ENCODE results near the gene SERTAD1.
A peak's percentile ranks its signal among the peaks of the same experiment; 100 is the strongest.
"Not testable (repeated sequence)": the region's sequence is repeated elsewhere in the genome, so short reads cannot be mapped to it uniquely, and the experiment has no call there.

The SERTAD1 gene

DNA sequence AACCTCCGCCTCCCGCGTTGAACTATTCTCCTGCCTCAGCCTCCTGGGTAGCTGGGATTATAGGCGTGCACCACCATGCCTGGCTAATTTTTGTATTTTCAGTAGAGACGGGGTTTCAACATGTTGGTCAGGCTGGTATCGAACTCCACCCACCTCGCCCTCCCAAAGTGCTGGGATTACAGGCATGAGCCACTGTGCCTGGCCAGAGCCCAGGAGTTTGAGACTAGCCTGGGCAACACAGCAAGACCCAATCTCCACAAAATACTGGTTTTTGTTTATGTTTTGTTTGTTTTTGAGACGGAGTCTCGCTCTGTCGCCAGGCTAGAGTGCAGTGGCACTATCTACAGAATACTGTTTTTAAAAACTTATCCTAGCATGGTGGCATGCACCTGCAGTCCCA lies 4.5 kb upstream of the SERTAD1 start:
- not testable (repeated sequence) for H3K27ac ChIP-seq (ENCODE audit: low read length); H3K4me1 ChIP-seq (ENCODE audit: control insufficient read depth, low read depth, low read length); H3K36me3 ChIP-seq (ENCODE audit: control insufficient read depth, low read depth, low read length); H3K9me3 ChIP-seq (ENCODE audit: control insufficient read depth, low read depth, low read length); H3K4me3 ChIP-seq (ENCODE audit: low read length); H3K9ac ChIP-seq (ENCODE audit: low read length); H3K27me3 ChIP-seq (ENCODE audit: control insufficient read depth, insufficient read depth, low read length)

DNA sequence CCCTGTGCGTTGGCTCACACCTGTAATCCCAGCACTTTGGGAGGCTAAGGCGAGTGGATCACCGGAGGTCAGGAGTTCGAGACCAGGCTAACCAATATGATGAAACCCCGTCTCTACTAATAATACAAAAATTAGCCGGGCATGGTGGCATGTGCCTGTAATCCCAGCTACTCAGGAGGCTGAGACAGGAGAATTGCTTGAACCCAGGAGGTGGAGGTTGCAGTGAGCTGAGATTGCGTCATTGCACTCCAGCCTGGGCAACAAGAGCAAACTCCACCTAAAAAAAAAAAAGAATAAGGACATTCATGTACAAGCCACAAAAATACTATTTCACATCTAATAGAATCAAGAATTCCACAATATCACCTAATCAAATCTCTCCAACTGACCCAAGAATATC lies 2.4 kb upstream of the SERTAD1 start:
- not testable (repeated sequence) for H3K4me1 ChIP-seq (ENCODE audit: control insufficient read depth, low read depth, low read length); H3K27ac ChIP-seq (ENCODE audit: low read length); H3K9ac ChIP-seq (ENCODE audit: low read length); H3K9me3 ChIP-seq (ENCODE audit: control insufficient read depth, low read depth, low read length); H3K27me3 ChIP-seq (ENCODE audit: control insufficient read depth, insufficient read depth, low read length); H3K4me3 ChIP-seq (ENCODE audit: low read length); H3K36me3 ChIP-seq (ENCODE audit: control insufficient read depth, low read depth, low read length)

DNA sequence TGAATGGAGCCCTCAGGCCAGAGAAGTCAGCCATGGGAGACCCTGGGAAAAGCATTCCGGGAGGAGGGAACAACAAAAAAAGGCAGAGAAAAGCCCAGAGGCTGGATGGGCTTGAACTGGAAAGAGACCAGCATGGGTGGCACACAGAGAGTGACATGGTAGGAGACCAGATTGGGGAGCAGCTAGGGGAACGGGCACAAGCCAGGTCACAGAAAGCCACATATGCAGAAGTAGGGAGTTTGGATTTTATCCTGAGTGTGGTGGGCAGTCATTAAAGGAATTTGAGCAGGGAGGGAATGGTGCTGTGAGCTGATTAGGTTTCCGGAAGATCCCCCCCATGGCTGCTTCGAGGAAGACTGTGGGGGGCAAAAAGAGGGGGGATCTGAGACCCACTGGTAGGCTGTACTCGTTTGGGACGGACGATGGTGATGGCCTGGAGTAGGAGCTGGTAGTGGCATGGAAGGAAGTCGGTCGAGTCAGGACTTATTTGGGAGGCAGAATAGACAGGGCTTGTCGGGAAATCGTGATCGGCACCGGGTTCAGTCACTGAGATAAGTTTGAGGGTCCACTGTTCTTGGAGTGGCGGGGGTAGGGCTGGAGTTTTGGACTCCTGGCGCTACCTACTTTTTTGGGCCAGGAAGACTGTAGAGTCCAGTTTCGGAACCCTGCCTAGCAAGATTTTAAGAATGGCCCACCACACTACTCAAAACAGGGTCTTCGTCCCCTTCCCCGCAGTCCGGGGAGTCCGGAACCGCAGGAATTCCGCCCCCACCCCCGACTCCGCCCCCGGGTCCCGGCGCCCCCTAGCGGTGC lies 949 bp downstream of the SERTAD1 start:
- H3K4me1 ChIP-seq (ENCODE audit: control insufficient read depth, low read depth, low read length): peaks cover 6% of the 10 kb centered on the region
- no peaks in the 10 kb centered on the region for H3K36me3 ChIP-seq (ENCODE audit: control insufficient read depth, low read depth, low read length)
- no peaks in the 10 kb centered on the region for H3K27me3 ChIP-seq (ENCODE audit: control insufficient read depth, insufficient read depth, low read length)
- peak overlapping the region; percentile 62 for H3K9ac ChIP-seq (ENCODE audit: low read length)
- H3K9me3 ChIP-seq (ENCODE audit: control insufficient read depth, low read depth, low read length): no peaks in the 10 kb centered on the region
- peak overlapping the region; percentile 80 for H3K4me3 ChIP-seq (ENCODE audit: low read length)
- peak overlapping the region; percentile 43 for H3K27ac ChIP-seq (ENCODE audit: low read length)

DNA sequence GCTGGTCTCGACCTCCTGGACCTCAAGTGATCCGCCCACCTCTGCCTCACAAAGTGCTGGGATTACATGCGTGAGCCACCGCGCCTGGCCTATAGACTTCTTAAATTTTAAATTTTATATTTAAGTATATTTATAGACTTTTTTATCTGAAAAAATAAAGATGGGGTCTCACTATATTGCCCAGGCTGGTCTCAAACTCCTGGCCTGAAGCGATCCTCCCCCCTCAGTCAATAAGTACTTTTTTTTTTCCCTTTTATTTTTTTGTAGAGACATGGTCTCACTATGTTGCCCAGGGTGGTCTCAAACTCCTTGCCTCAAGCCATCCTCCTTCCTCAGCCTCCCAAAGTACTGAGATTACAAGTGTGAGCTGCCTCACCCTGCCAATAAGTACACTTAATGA lies 1.9 kb downstream of the SERTAD1 start:
- H3K4me1 ChIP-seq (ENCODE audit: control insufficient read depth, low read depth, low read length): peaks cover 6% of the 10 kb centered on the region
- H3K9me3 ChIP-seq (ENCODE audit: control insufficient read depth, low read depth, low read length): no peaks in the 10 kb centered on the region
- H3K27ac ChIP-seq (ENCODE audit: low read length): no peak overlapping the region
- no peak overlapping the region for H3K9ac ChIP-seq (ENCODE audit: low read length)
- H3K4me3 ChIP-seq (ENCODE audit: low read length): peak overlapping the region; percentile 80
- H3K27me3 ChIP-seq (ENCODE audit: control insufficient read depth, insufficient read depth, low read length): no peaks in the 10 kb centered on the region
- H3K36me3 ChIP-seq (ENCODE audit: control insufficient read depth, low read depth, low read length): no peaks in the 10 kb centered on the region

DNA sequence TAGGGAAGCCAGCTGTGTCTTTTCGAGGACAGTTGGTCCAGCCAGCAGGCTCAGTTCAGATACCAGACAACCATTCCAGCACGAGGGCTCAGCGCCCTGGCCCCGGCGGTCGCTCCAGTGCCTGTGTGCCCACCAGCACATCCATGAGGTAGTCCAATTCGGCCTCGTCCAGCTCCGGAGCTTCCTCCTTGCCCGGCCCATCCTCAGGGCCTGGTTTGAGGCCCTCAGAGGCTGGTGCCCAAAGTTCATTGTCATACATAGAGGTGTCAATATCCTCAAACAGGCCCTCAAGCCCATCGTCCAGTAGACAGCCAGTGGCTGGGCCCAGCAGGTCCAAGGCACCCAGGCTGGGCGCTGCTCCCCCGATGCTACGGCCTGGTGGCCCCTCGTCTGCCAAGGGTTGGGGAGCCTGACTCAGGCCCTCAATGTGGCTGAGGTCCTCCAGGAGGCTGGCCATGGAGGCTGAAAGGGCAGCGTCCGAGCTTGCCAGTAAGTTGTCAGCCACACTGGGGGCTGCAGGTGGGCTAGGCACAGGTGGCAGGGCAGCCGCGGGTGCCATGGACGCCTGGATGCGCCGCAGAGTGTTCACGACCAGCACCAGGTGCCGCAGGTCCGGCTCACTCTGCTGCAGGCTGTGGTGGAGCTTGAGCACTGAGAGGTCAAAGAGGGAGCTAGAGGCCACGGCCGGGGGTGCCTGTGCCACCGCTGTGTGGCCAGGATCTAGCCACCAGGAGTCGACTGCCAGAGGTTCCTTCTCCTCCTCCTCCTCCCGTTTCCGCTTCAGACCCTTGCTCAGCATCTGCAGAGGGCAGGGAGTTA lies 2.8 kb downstream of the SERTAD1 start:
- Histone ChIP-seq H3K36me3 (ENCODE audit: control insufficient read depth, low read depth, low read length) (no peaks in the 10 kb centered on the region), H3K4me1 (ENCODE audit: control insufficient read depth, low read depth, low read length) (peaks cover 6% of the 10 kb centered on the region), H3K9ac (ENCODE audit: low read length) (no peak overlapping the region), H3K9me3 (ENCODE audit: control insufficient read depth, low read depth, low read length) (no peaks in the 10 kb centered on the region), H3K4me3 (ENCODE audit: low read length) (no peak overlapping the region), H3K27me3 (ENCODE audit: control insufficient read depth, insufficient read depth, low read length) (no peaks in the 10 kb centered on the region), H3K27ac (ENCODE audit: low read length) (no peak overlapping the region)

DNA sequence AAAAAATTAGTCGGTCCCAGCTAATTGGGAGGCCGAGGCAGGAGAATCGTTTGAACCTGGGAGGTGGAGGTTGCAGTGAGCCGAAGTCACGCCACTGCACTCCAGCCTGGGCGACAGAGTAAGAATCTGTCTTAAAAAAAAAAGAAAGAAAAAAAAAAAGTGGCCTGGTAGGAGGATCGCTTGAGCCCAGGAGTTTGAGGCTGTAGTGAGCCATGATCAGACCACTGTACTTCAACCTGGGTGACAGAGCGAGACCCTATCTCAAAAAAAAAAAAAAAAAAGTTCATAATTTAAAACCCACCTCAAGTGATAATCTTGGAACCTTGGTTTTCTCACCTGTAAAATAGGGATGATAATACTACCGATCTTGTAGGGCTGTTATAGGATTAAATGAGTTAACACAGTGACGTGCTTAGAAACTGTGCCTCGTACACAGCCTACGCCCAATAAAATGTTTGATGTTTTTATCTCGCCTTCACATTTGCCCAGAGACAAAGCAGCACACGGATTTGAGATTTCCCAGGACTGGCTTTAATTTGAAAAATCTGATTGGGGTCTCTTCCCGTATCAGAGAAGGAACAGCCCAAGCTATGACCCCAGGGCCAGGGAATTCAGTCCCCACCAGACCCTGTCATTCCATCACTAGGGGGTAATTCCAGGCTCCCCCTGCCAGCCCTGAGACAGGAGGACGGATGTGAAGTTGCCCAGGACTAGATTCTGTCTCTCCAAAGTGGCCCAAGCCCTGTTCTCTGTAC lies 3.6 kb downstream of the SERTAD1 start:
- H3K9ac ChIP-seq (ENCODE audit: low read length): no peak overlapping the region
- H3K9me3 ChIP-seq (ENCODE audit: control insufficient read depth, low read depth, low read length): no peaks in the 10 kb centered on the region
- peaks cover 6% of the 10 kb centered on the region for H3K4me1 ChIP-seq (ENCODE audit: control insufficient read depth, low read depth, low read length)
- no peak overlapping the region for H3K27ac ChIP-seq (ENCODE audit: low read length)
- H3K36me3 ChIP-seq (ENCODE audit: control insufficient read depth, low read depth, low read length): no peaks in the 10 kb centered on the region
- no peak overlapping the region for H3K4me3 ChIP-seq (ENCODE audit: low read length)
- no peaks in the 10 kb centered on the region for H3K27me3 ChIP-seq (ENCODE audit: control insufficient read depth, insufficient read depth, low read length)

DNA sequence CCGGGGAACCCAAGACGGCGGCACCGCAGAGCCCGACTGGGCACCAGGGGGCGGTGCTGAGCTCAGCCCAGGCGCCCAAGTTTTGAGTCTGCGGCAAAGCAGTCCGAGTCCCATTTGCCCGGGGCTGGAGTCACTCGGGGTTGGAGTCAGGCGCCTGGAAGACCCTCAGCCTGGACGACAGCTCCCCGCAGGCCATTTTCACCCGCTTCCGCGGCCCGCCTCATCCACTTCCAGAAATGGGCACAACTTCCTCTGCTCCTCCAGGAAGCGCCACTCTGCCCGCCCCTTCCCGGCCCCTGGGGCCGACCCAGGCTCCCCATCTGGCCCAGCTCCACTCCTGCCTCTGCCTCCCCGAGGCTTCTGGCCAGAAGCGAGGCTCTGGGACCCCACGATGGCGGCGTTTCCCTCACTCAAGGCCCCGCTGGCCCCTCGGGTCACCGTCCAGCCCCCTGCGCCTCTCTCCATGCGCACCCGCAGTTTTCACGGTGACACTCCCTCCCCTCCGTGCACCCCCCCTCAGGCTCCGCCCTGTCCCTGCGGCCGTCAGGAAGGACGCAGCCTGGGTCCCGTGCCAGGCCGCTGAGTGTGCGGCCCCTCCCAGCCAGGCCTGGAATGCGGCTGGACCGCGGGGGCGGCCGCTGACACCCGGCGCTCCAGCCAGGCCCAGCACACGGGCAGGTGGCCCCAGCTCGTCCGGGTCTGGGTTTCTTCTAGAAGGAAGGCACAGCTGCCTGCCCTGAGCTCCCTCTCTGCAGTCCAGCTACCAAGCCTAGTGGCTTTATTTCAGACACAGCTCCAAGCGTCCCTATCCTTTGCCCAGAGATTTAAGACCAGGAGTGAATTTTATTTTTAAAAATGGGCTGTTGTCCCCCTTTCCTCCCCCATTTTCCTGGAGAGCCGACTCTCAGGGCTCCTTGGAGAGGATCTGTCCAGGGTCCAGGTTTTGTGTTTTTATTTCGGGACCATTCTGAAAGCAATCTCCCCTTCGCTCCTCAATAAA lies 4.7 kb downstream of the SERTAD1 start:
- no peaks in the 10 kb centered on the region for H3K9me3 ChIP-seq (ENCODE audit: control insufficient read depth, low read depth, low read length)
- peak overlapping the region; percentile 60 for H3K9ac ChIP-seq (ENCODE audit: low read length)
- H3K27ac ChIP-seq (ENCODE audit: low read length): peak overlapping the region; percentile 63
- peak overlapping the region; percentile 71 for H3K4me3 ChIP-seq (ENCODE audit: low read length)
- H3K27me3 ChIP-seq (ENCODE audit: control insufficient read depth, insufficient read depth, low read length): no peaks in the 10 kb centered on the region
- H3K36me3 ChIP-seq (ENCODE audit: control insufficient read depth, low read depth, low read length): no peaks in the 10 kb centered on the region
- peaks cover 6% of the 10 kb centered on the region for H3K4me1 ChIP-seq (ENCODE audit: control insufficient read depth, low read depth, low read length)

DNA sequence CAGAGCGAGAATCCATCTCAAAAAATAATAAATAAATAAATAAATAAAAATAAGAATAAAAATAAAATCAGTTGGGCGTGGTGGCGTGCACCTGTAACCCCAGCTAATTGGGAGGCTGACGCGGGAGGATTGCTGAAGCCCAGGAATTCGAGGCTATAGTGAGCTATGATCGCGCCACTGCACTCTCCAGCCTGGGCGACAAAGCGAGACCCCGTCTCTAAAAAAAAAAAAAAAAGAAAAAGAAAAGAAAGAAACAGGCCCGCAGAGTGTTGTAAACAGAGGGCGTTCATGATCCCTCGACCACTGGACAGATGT lies 5.4 kb downstream of the SERTAD1 start:
- Histone ChIP-seq H3K27ac (ENCODE audit: low read length) (no peak overlapping the region), H3K9me3 (ENCODE audit: control insufficient read depth, low read depth, low read length) (no peaks in the 10 kb centered on the region), H3K4me3 (ENCODE audit: low read length) (peak overlapping the region; percentile 71), H3K4me1 (ENCODE audit: control insufficient read depth, low read depth, low read length) (peaks cover 6% of the 10 kb centered on the region), H3K27me3 (ENCODE audit: control insufficient read depth, insufficient read depth, low read length) (no peaks in the 10 kb centered on the region), H3K36me3 (ENCODE audit: control insufficient read depth, low read depth, low read length) (no peaks in the 10 kb centered on the region), H3K9ac (ENCODE audit: low read length) (no peak overlapping the region)

DNA sequence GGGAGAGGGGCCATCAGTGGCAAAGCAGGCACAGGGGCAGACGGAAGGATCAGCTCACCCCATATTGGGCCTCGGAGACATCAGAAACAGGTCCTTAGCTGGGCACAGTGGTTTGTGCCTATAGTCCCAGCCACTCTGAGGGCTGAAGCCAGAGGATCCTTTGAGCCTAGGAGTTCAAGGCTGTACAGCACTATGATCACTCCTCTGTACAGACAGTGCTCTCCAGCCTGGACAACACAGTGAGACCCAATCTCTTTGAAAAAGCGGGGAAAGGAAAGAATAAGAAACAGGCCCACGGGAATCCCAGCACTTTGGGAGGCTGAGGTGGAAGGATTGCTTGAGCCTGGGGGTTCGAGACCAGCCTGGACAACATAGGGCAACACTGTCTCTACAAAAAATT lies 6.0 kb downstream of the SERTAD1 start:
- Histone ChIP-seq H3K9me3 (ENCODE audit: control insufficient read depth, low read depth, low read length) (no peaks in the 10 kb centered on the region), H3K4me3 (ENCODE audit: low read length) (no peak overlapping the region), H3K4me1 (ENCODE audit: control insufficient read depth, low read depth, low read length) (peaks cover 6% of the 10 kb centered on the region), H3K27me3 (ENCODE audit: control insufficient read depth, insufficient read depth, low read length) (no peaks in the 10 kb centered on the region), H3K27ac (ENCODE audit: low read length) (no peak overlapping the region), H3K36me3 (ENCODE audit: control insufficient read depth, low read depth, low read length) (no peaks in the 10 kb centered on the region), H3K9ac (ENCODE audit: low read length) (no peak overlapping the region)

DNA sequence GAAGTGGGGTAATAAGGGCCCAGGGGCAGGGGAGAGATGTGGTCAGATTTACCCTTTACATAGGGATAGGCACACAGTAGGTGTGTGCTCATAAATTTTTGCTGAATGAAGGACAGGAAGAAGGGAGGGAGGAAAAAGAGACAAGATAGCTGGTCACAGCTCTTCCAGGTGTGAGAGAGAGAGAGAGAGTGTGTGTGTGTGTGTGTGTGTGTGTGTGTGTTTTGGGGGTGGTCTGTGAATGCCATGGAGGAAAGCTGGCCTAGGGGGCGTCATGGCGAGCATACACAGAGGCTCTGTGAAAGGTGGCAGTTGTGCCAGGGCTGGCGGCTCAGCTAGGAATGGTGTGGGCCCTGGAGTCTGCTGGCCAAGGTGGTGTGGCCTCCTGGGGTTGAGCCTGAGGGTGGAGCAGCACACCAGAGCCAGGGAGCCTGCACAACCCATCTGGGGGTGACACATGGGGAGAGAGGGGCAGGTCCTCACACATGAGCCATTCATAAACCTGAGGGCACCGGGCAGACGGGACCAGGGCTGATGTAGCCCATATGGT lies 6.7 kb downstream of the SERTAD1 start:
- Histone ChIP-seq H3K27me3 (ENCODE audit: control insufficient read depth, insufficient read depth, low read length) (no peaks in the 10 kb centered on the region), H3K27ac (ENCODE audit: low read length) (no peak overlapping the region), H3K36me3 (ENCODE audit: control insufficient read depth, low read depth, low read length) (no peaks in the 10 kb centered on the region), H3K9ac (ENCODE audit: low read length) (no peak overlapping the region), H3K4me3 (ENCODE audit: low read length) (no peak overlapping the region), H3K9me3 (ENCODE audit: control insufficient read depth, low read depth, low read length) (no peaks in the 10 kb centered on the region), H3K4me1 (ENCODE audit: control insufficient read depth, low read depth, low read length) (peaks cover 6% of the 10 kb centered on the region)
